H9 (cell line): ENCODE measurements around the gene PRADC1. TPM values are rescaled to one million over a fixed set of nuclear protein-coding genes. Genes with fewer than 3 reads are reported as not detected.

Experiments used
- DNase-seq: peaks from one replicate; pipeline ENCODE4 v3.0.0-alpha.2; 2017
- H2AFZ ChIP-seq: one replicate; pipeline ENCODE4 v1.6.1; 2013; ENCODE audit warnings: mild to moderate bottlenecking, low read length, control low read depth, moderate library complexity
- H2AK5ac ChIP-seq: 2 replicates; pipeline ENCODE4 v1.6.1; 2013; ENCODE audit warnings: low read length, control low read depth, mixed read lengths; ENCODE audit not compliant: insufficient read length
- H2BK120ac ChIP-seq: one replicate; pipeline ENCODE4 v1.6.1; 2013; ENCODE audit warnings: low read depth, mild to moderate bottlenecking, low read length, control low read depth, inconsistent platforms; ENCODE audit not compliant: poor library complexity, severe bottlenecking
- H2BK12ac ChIP-seq: 2 replicates; pipeline ENCODE4 v1.6.1; 2013; ENCODE audit warnings: low read length, control low read depth, mixed read lengths, low read depth; ENCODE audit not compliant: insufficient read length
- H2BK15ac ChIP-seq: 2 replicates; pipeline ENCODE4 v1.6.1; 2013; ENCODE audit warnings: low read depth, low read length, control low read depth
- H2BK20ac ChIP-seq: one replicate; pipeline ENCODE4 v1.6.1; 2013; ENCODE audit warnings: low read depth, mild to moderate bottlenecking, low read length, control low read depth, inconsistent platforms; ENCODE audit not compliant: poor library complexity, severe bottlenecking
- H2BK5ac ChIP-seq: 2 replicates; pipeline ENCODE4 v1.6.1; 2013; ENCODE audit warnings: low read length, control low read depth, mixed read lengths; ENCODE audit not compliant: insufficient read length
- H3K14ac ChIP-seq: 2 replicates; pipeline ENCODE4 v1.6.1; 2013; ENCODE audit warnings: low read length, control low read depth; ENCODE audit not compliant: insufficient read depth
- H3K18ac ChIP-seq: 2 replicates; pipeline ENCODE4 v1.6.1; 2013; ENCODE audit warnings: low read depth, mild to moderate bottlenecking, mixed read lengths, low read length, control low read depth; ENCODE audit not compliant: insufficient read length
- H3K23ac ChIP-seq: 2 replicates; pipeline ENCODE4 v1.6.1; 2013; ENCODE audit warnings: low read length, control low read depth, mixed read lengths, low read depth; ENCODE audit not compliant: insufficient read length
- H3K23me2 ChIP-seq: 2 replicates; pipeline ENCODE4 v1.6.1; 2013; ENCODE audit warnings: low read depth, mild to moderate bottlenecking, mixed read lengths, low read length, control low read depth; ENCODE audit not compliant: insufficient read length, poor library complexity, severe bottlenecking
- H3K27ac ChIP-seq: 2 replicates; pipeline ENCODE4 v1.5.1; 2013; ENCODE audit warnings: low read length, control low read depth, mixed read lengths, low read depth; ENCODE audit not compliant: insufficient read length
- H3K27me3 ChIP-seq: 2 replicates; pipeline ENCODE4 v1.6.1; 2013; ENCODE audit warnings: low read length, control low read depth, inconsistent platforms; ENCODE audit not compliant: insufficient read depth
- H3K4ac ChIP-seq: 2 replicates; pipeline ENCODE4 v1.6.1; 2013; ENCODE audit warnings: low read depth, mild to moderate bottlenecking, control low read depth, inconsistent platforms, low read length, moderate library complexity
- H3K4me1 ChIP-seq: 2 replicates; pipeline ENCODE4 v1.6.1; 2013; ENCODE audit warnings: low read length, control low read depth, inconsistent platforms; ENCODE audit not compliant: insufficient read depth
- H3K4me2 ChIP-seq: 2 replicates; pipeline ENCODE4 v1.6.1; 2013; ENCODE audit warnings: low read length, control low read depth, mixed read lengths; ENCODE audit not compliant: insufficient read length, insufficient read depth
- H3K56ac ChIP-seq: 2 replicates; pipeline ENCODE4 v1.6.1; 2013; ENCODE audit warnings: low read depth, mild to moderate bottlenecking, mixed read lengths, low read length, control low read depth; ENCODE audit not compliant: insufficient read length
- H3K79me1 ChIP-seq: 2 replicates; pipeline ENCODE4 v1.6.1; 2013; ENCODE audit warnings: low read depth, mild to moderate bottlenecking, moderate library complexity, low read length, control low read depth, inconsistent platforms; ENCODE audit not compliant: insufficient read depth, poor library complexity, severe bottlenecking
- H3K79me2 ChIP-seq: 2 replicates; pipeline ENCODE4 v1.6.1; 2013; ENCODE audit warnings: low read length, control low read depth, inconsistent platforms; ENCODE audit not compliant: insufficient read depth
- H3K9ac ChIP-seq: 2 replicates; pipeline ENCODE4 v1.6.1; 2013; ENCODE audit warnings: low read length, control low read depth, mixed read lengths; ENCODE audit not compliant: insufficient read length; ENCODE audit errors: extremely low read depth
- H3K9me3 ChIP-seq: one replicate; pipeline ENCODE4 v1.6.1; 2013; ENCODE audit warnings: low read depth, low read length, inconsistent platforms; ENCODE audit not compliant: control insufficient read depth
- H3T11ph ChIP-seq: one replicate; pipeline ENCODE4 v1.6.1; 2013; ENCODE audit warnings: mild to moderate bottlenecking, low read length, control low read depth, inconsistent platforms
- H4K20me1 ChIP-seq: one replicate; pipeline ENCODE4 v1.6.1; 2013; ENCODE audit not compliant: control insufficient read depth, insufficient read length, insufficient read depth
- H4K5ac ChIP-seq: 2 replicates; pipeline ENCODE4 v1.6.1; 2013; ENCODE audit warnings: low read depth, mild to moderate bottlenecking, mixed read lengths, low read length, control low read depth; ENCODE audit not compliant: insufficient read length
- H4K8ac ChIP-seq: replicated peaks from 2 replicates; pipeline ENCODE4 v1.6.1; 2013; ENCODE audit warnings: low read length, control low read depth, mixed read lengths, low read depth; ENCODE audit not compliant: insufficient read length
- H4K91ac ChIP-seq: 2 replicates; pipeline ENCODE4 v1.6.1; 2013; ENCODE audit warnings: low read depth, mild to moderate bottlenecking, moderate library complexity, mixed read lengths, low read length, control low read depth; ENCODE audit not compliant: insufficient read length
- H3K27ac Mint-ChIP-seq, 3 experiments: 2 replicates in 2 of 3; 3 replicates in 1 of 3; pipeline ENCODE4 v1.8.0; 2020 to 2021; ENCODE audit warnings: mixed read lengths in 3 of 3, mild to moderate bottlenecking in 1 of 3, moderate library complexity in 1 of 3
- H3K27me3 Mint-ChIP-seq: 2 replicates; pipeline ENCODE4 v1.8.0; 2021; ENCODE audit warnings: low read depth, mild to moderate bottlenecking, moderate library complexity, mixed read lengths
- H3K36me3 Mint-ChIP-seq, 3 experiments: 2 replicates in 2 of 3; 3 replicates in 1 of 3; pipeline ENCODE4 v1.8.0; 2020 to 2021; ENCODE audit warnings: low read depth in 3 of 3, mixed read lengths in 3 of 3; ENCODE audit not compliant: insufficient read depth in 1 of 3
- H3K4me1 Mint-ChIP-seq, 2 experiments: 2 replicates each; pipeline ENCODE4 v1.8.0; 2020; ENCODE audit warnings: mixed read lengths in 2 of 2
- H3K4me3 Mint-ChIP-seq, 2 experiments: 2 replicates in 1 of 2; 3 replicates in 1 of 2; pipeline ENCODE4 v1.8.0; 2020 to 2021; ENCODE audit warnings: mild to moderate bottlenecking in 2 of 2, mixed read lengths in 2 of 2, moderate library complexity in 1 of 2
- H3K9me3 Mint-ChIP-seq, 2 experiments: 2 replicates in 1 of 2; 3 replicates in 1 of 2; pipeline ENCODE4 v1.8.0; 2020; ENCODE audit warnings: mild to moderate bottlenecking in 2 of 2, mixed read lengths in 2 of 2, moderate library complexity in 1 of 2
- WGBS: extraction: QIAGEN DNeasy Blood & Tissue Kit; methylation state at CpG from one replicate; pipeline ENCODE4 v1.1.7; 2013; ENCODE audit warnings: missing lambda C conversion rate, low lambda C conversion rate, mixed read lengths; ENCODE audit not compliant: insufficient read length; ENCODE audit errors: extremely low coverage; 5-methylcytosine and 5-hydroxymethylcytosine counted together
- total RNA-seq: library from RNA; stranded (reverse); gene quantifications from 2 replicates; pipeline ENCODE4 v1.2.1, GENCODE V29; 2021
- TF ChIP-seq, protein P1 (sequence below): fragments of 200-600 bp; sonication (generic); conservative IDR thresholded peaks from 3 replicates; pipeline ENCODE4 v1.8.0; 2021; ENCODE audit warnings: antibody characterized with exemption, mild to moderate bottlenecking

The PRADC1 gene
- total RNA-seq, 1 experiment from 2014 or later, result 9.6 TPM

DNA sequence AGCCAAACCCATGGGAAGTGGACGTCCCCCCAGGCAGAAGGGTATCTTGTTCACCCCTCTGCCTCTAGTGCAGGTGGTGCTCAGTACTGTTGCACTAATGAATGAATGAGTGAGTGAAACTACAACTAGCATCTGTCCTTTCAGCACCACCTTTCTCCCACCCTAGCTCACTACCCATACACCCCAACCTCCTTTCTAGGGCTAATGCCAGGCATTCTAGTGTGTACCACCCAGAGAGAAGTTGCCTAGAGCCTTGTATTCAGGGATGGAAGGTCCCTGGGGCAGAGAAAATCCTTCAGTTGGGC, 23.5 kb upstream of the PRADC1 start:
- Histone ChIP-seq H3K4me2 (no peak overlapping the region), H2AK5ac (no peak overlapping the region), H3K9me3 (no peaks in the 10 kb centered on the region), H3K14ac (no peak overlapping the region), H3K27me3 (no peaks in the 10 kb centered on the region), H2BK12ac (no peak overlapping the region), H2BK120ac (no peak overlapping the region), H3K4ac (no peak overlapping the region), H3K9ac (no peak overlapping the region), H4K5ac (no peak overlapping the region), H2BK15ac (no peak overlapping the region), H3T11ph (no peak overlapping the region), H3K23ac (no peak overlapping the region), H4K8ac (no peak overlapping the region), H2AFZ (no peak overlapping the region), H3K79me1 (no peaks in the 10 kb centered on the region), H3K23me2 (no peaks in the 10 kb centered on the region), H2BK20ac (no peak overlapping the region), H3K18ac (no peak overlapping the region), H3K56ac (no peak overlapping the region), H3K79me2 (no peaks in the 10 kb centered on the region), H3K4me1 (no peaks in the 10 kb centered on the region), H4K91ac (no peak overlapping the region), H3K27ac (no peak overlapping the region), H4K20me1 (no peaks in the 10 kb centered on the region), H2BK5ac (no peak overlapping the region)
- WGBS, result no CpG with 5 or more reads among the region's 1 CpG
- H3K27me3 Mint-ChIP-seq, result no peaks in the 10 kb centered on the region
- TF ChIP-seq, protein P1, sequence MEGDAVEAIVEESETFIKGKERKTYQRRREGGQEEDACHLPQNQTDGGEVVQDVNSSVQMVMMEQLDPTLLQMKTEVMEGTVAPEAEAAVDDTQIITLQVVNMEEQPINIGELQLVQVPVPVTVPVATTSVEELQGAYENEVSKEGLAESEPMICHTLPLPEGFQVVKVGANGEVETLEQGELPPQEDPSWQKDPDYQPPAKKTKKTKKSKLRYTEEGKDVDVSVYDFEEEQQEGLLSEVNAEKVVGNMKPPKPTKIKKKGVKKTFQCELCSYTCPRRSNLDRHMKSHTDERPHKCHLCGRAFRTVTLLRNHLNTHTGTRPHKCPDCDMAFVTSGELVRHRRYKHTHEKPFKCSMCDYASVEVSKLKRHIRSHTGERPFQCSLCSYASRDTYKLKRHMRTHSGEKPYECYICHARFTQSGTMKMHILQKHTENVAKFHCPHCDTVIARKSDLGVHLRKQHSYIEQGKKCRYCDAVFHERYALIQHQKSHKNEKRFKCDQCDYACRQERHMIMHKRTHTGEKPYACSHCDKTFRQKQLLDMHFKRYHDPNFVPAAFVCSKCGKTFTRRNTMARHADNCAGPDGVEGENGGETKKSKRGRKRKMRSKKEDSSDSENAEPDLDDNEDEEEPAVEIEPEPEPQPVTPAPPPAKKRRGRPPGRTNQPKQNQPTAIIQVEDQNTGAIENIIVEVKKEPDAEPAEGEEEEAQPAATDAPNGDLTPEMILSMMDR, result no peak
- peaks cover 21 to 53% (median 28%) of the 10 kb centered on the region in 3 experiments; a peak in 6 of 7 replicates for H3K36me3 Mint-ChIP-seq
- H3K27ac Mint-ChIP-seq, result peak overlapping the region in 2 of 3 experiments; percentile 34 to 50; a peak in 2 of 7 replicates
- no peak overlapping the region for H3K4me3 Mint-ChIP-seq
- H3K9me3 Mint-ChIP-seq, result no peaks in the 10 kb centered on the region; a peak in 1 of 5 replicates
- DNase-seq, result no peak
- peaks cover 17 to 18% of the 10 kb centered on the region in 2 experiments for H3K4me1 Mint-ChIP-seq
